GM18526 (cell line): ENCODE measurements around the gene PCK2.

Experiments
- POLR2A ChIP-seq: IDR thresholded peaks from 3 replicates; pipeline ENCODE4 v1.6.1; 2011; ENCODE audit not compliant: insufficient read length; ENCODE audit errors: extremely low read depth

The PCK2 gene

GRCh38 chr14:24080888-24081738 lies 13.0 kb upstream of the PCK2 start:
- peak; percentile 72 for TF ChIP-seq POLR2A

- no peak for TF ChIP-seq POLR2A
These were observed 12.3 kb upstream of the PCK2 start for GRCh38 chr14:24081739-24082211.

GRCh38 chr14:24082411-24083080 lies 11.6 kb upstream of the PCK2 start:
- TF ChIP-seq POLR2A = no peak

GRCh38 chr14:24083462-24083861 lies 10.6 kb upstream of the PCK2 start:
- no peak for TF ChIP-seq POLR2A

GRCh38 chr14:24084440-24084839 lies 9.7 kb upstream of the PCK2 start:
- no peak for TF ChIP-seq POLR2A

- no peak for TF ChIP-seq POLR2A
These were observed 8.9 kb upstream of the PCK2 start for GRCh38 chr14:24085215-24085614.

- no peak for TF ChIP-seq POLR2A
These were observed 7.7 kb upstream of the PCK2 start for GRCh38 chr14:24086193-24086955.

- no peak for TF ChIP-seq POLR2A
These were observed 7.1 kb upstream of the PCK2 start for GRCh38 chr14:24087004-24087403.

- TF ChIP-seq POLR2A = no peak
These were observed 6.0 kb upstream of the PCK2 start for GRCh38 chr14:24088095-24088494.

- TF ChIP-seq POLR2A = no peak
These were observed 4.2 kb upstream of the PCK2 start for GRCh38 chr14:24089890-24090289.

- no peak for TF ChIP-seq POLR2A
These were observed 2.0 kb upstream of the PCK2 start for GRCh38 chr14:24092110-24092504.

- no peak for TF ChIP-seq POLR2A
These were observed 1.5 kb upstream of the PCK2 start for GRCh38 chr14:24092505-24093206.

GRCh38 chr14:24093207-24093900 lies 757 bp upstream of the PCK2 start:
- no peak for TF ChIP-seq POLR2A

- no peak for TF ChIP-seq POLR2A
These were observed 745 bp downstream of the PCK2 start for GRCh38 chr14:24094841-24095270.

GRCh38 chr14:24095271-24096068 lies 1.4 kb downstream of the PCK2 start:
- TF ChIP-seq POLR2A = peak; percentile 96
